Measurements from ENCODE around the gene BEND3.
"Not testable (repeated sequence)": the region's sequence is repeated elsewhere in the genome, so short reads cannot be mapped to it uniquely, and the experiment has no call there.

The BEND3 gene

DNA sequence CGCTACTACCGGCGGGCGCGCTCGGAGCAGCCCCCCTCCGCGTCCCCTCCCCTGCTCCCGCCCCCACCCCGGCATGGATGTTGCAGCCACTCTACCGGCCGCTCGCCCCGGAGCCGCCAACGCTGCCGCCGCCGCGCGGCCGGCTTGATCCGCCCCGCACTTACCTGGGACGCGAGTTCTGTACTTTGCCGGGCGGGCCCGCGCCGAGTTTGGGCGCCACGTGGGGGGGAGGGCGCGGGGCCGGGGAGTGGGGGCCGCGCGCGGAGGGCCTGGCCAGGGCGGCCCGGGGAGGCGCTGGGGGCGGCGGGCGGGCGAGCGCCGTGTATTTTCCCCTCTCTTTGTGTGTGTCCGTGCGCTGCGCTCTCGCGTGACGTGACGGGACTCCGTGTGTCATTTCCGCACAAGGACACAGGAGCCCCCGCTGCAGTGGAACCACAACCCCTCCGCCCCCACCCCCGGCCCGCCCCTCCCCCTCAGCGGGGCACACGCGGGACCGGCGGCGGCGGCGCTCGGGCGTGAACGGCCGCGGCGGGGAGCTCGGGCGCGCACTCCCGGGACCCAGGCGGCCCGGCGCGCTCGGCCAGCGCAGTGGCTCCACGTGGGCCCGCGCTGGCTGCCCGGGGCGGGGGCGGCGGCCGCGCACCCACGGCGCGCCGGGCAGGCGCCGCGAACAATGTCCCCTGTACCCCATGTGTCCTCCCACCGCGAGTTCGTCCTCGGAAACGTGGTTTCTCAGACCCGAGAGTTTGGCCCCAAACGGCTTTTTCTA is at the start of gene BEND3:
TSS of gene BEND3 (minus strand) at position 590 of the 769 bp plus-strand sequence. CDS start 16,230 bp downstream, outside the sequence.
- DNase-seq (ENCODE audit: low read depth): no peak

DNA sequence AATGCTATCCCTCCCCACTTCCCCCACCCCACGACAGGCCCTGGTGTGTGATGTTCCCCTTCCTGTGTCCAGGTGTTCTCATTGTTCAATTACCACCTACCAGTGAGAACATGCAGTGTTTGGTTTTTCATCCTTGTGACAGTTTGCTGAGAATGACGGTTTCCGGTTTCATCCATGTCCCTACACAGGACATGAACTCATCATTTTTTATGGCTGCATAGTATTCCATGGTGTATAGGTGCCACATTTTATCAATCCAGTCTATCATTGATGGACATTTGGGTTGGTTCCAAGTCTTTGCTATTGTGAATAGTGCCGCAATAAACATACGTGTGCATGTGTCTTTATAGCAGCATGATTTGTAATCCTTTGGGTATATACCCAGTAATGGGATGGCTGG is 49.0 kb upstream of the BEND3 start:
- DNase-seq (ENCODE audit: low read depth): not testable (repeated sequence)

DNA sequence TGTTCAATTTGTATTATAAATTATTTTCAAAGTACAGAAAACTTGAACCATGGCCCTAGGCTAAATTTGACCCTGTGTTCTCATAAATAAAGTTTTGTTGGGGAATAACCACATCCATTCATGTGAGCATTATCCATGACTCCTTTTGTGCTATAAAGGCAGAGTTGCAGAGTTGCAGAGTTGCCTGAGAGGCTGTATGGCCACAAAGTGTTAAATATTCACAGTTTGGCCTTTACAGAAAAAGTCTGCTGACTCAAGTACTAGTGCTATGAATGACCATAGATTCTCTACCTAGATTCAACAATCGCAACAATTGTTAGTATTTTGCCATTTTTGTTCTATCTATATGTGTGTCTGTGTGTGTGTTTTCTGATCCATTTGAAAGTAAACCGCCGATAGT is 46.2 kb upstream of the BEND3 start:
- DNase-seq (ENCODE audit: low read depth): no peak

DNA sequence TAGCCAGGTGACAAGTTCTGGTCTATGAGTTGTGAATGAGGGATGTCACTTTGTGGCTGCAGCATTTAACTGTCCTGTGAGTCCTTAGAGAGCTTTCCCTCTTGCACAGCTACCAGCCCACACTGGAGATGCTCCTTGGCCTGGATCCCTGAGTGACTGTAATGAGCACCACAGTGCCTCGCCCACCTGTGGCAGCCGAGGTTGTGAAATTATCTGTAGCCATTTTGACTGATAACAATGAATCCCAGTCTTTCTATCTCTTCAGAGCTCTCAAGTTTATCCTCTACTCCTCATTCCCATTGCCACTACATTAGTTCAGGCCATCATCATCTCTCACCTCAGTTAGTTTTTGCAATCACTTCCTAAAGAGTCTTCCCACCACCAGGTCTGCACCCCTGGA is 41.3 kb upstream of the BEND3 start:
- no peak for DNase-seq (ENCODE audit: low read depth)

DNA sequence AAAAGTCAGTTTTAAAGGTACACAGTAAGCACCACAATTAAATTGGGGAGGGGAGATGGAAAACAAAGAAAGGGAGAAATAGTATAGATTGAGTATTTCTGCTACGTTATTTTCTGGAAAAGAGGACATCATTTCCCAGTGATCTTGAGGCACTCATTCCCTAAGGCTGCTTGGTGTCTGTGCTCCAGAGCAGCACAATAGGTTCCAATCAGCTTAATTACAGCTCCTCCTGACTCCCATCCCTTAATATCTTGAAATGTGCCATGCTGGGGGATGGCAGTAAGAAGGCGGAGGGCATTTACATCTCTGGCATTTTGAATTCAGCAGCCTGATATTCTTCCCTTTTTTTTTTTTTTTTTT is 39.5 kb upstream of the BEND3 start:
- no peak for DNase-seq (ENCODE audit: low read depth)

DNA sequence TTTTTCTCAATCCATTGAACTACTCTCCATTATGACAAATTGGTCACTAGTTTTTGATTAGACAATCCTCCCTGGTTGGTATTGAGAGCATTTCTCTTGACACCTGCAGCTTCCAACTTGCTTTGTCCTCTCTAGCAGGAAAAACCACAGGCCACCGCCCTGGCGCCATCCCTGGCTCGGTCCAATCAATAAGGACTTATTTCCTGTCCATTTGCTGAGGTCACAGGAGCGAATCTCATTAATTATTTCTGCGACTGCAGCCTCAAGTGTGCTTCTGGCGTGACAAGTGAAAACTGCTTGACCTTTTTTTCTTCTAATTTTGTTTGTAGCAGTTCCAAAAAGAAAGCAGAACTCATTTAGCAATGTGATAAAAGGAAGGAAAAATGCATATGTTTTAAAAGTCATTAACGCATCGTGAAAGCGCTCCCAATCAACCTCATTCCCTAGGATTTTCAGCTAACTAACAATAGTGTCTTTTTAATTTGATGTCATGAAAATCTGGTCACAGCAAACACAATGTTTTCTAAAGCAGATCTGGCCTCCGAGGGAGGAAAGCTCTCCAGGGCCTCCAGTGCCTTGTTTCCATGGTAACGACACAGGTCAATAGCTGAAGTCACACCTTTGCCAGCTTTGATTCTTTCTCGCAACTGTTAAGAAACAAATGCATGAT is 39.0 kb upstream of the BEND3 start:
- no peak for DNase-seq (ENCODE audit: low read depth)

DNA sequence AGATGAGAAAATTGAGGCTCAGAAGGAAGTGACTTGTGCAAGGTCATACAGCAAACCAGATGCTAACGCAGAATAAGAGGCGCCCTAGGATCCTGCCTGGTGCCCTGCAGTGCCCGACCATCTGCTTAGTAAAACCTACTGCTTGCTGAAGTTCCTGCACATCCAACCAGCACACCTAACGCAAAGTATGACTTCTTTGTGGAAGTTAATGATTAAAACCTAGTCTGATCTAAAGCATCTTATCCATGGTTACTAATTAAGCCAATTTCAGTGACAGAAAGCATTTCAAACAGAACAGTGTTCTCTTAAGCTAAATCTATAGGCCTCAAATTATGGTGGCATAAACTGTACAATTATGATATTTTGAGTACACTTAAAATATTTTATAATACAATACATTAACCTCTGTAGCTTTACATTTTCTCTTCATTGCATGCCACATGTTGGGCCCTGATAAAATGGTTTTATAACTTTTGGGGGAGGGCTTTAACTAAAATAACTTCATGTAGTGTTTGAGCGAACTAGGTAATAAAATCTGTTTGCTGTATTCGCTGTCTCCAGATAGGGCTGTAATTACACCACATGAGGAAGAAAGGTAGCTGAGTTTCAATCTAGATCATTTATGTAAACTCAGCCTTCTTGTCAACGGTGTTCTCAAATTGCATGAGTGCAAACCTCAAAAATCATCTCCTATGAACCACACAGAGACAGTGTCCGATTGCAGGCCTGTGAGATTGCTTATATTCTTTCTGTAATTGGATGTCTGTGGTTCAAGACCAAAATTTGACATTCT is 37.5 kb upstream of the BEND3 start:
- no peak for DNase-seq (ENCODE audit: low read depth)

DNA sequence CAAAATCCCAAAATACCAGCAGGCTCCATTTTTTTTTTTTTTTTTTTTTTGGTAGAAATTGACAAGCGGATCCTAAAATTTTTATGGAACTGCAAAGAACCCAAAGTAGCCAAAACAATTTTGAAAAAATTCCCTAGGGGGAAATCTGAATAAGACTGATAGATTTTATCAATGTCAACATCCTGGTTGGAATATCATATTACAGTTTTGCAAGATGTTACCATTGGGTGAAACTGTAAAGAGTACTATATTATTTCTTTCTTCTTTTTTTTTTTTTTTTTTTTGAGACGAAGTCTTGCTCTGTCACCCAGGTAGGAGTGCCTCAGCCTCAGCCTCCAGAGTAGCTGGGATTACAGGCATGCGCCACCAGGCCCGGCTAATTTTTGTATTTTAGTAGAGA is 29.4 kb upstream of the BEND3 start:
- no peak for DNase-seq (ENCODE audit: low read depth)

DNA sequence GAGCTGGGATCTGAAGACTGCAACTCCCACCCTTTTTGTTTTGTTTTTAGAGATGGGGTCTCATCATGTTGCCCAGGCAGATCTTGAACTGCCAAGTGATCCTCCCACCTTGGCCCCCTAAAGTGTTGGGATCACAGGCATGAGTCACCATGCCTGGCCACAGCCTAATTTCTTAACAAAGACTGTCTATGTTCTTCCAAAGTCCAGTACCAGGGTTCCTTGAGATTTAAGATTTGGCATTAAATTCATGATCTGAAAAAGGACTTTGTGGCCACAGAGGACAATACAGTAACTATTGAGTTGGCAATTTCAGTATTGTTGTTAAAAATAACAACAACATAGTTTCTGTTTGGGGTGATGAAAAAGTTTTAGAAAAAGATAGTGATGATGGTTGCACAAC is 28.7 kb upstream of the BEND3 start:
- DNase-seq (ENCODE audit: low read depth): no peak

DNA sequence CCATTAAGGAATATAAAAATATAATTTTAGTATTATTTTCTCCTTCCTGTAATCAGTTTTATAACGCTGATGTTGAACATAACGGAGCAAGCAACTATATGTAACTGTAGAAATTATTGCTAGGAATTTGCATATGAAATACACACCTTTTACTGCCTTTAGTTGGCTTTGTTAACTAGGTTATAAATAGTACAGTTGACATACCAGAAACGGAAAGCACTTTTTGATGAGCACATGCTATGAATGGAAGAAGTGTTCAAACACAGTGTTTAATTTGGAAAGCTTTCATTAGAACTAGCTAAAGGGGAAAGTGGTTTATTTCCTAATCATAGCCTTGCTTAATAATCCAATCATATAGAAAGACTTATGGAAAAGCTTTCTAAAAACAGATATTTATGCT is 25.3 kb upstream of the BEND3 start:
- no peak for DNase-seq (ENCODE audit: low read depth)

DNA sequence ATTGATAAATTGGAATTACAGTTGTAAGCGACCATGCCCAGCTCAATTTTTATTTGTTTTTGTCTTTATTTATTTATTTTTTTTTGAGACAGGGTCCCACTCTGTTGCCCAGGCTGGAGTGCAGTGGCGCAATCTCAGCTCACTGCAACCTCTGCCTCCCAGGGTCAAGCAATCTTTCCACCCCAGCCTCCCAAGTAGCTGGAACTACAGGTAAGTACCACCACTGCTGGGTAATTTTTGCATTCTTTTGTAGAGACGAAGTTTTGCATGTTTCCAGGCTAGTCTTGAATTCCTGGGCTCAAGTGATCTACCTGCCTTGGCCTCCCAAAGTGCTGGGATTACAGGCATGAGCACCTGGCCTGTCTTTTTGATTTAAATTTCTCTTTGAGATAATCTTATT is 21.0 kb upstream of the BEND3 start:
- DNase-seq (ENCODE audit: low read depth): not testable (repeated sequence)

DNA sequence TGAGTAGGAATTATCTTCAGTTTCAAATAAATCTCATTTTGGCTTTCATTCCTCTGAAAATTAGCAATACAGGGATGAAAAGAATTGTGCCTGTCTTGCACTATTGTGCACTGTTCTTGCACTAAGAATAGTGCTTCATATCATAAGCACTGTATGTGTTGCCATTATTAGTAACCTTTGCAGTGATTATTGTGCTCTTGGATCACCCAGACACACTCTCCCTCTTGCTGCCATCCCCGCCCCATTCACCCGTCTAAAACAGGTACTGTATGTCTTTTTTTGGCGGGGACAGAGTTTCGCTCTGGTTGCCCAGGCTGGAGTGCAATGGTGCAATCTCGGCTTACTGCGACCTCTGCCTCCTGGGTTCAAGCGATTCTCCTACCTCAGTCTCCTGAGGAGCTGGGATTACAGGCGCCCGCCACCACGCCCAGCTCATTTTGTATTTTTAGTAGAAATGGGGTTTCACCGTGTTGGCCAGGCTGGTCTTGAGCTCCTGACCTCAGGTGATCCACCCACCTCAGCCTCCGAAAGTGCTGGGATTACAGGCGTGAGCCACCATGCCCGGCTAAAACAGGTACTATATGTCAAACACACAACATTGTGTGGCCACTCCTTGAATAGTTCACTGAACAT is 19.8 kb upstream of the BEND3 start:
- not testable (repeated sequence) for DNase-seq (ENCODE audit: low read depth)

DNA sequence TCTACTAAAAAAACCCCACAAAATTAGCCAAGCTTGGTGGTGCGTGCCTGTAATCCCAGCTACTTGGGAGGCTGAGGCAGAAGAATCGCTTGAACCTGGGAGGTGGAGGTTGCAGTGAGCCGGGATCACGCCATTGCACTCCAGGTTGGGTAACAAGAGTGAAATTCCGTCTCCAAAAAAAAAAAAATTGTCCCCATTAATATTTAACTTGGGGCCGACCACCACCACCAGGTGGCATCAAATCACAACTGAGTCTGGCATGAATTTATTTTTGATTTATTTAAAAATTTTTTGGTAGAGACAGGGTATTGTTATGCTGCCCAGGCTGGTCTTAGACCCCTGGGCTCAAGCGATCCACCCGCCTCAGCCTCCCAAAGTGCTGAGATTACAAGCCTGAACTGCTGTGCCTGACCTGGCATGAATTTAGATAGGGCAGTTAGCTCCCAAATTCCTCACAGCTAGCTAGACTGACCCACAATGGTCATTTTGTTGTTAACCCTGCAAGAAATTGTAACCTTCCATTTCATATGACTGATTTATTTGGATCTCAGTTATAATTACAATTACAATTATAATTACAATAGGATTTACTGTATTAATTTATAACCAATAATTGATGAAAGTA is 17.1 kb upstream of the BEND3 start:
- DNase-seq (ENCODE audit: low read depth): no peak

DNA sequence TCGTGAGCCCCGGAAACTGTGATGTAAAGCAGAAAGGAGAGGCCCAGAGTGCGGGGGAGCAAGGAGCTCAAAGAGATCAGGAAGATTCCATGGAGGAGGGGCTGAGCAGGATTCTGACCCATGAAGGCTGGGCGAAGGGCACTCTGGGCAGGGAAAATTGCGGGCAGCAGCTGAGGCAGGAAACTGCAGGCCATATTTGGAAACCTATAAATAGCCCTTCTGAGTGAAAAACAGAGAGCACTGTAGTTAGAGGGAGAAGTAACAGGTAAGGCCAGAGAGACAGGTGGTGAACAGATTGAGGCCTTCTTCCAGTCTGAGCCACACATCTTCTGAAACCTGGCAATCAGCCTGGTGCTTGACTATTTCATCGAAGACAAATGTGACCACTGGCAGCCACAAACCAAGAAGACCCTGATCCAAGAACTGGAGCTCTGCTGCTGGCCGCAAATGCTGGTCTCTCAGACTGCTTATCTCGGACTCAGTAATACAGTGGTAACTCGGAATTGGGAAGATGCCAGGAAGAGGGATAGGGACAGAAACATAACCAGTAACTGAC is 14.1 kb upstream of the BEND3 start:
- peak; percentile 56 for DNase-seq (ENCODE audit: low read depth)

DNA sequence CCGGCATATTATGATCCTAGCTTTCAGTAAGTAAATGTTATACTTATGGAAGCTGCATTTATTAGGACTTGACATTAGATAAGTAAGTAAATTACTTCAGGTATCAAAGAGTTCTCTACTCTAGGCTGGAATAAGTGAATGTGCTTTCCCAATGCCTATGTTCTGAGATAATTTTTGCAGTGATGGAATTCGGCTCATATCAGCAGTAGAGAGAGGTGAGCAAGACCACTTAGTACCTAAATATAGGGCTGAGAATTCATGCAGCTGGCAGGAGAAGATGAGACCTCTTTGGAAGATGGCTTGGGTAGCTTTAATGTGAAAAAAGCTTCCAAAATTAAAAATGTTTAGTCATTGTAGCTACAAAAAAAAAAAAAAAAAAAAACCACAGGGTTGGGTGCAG is 13.3 kb upstream of the BEND3 start:
- no peak for DNase-seq (ENCODE audit: low read depth)

DNA sequence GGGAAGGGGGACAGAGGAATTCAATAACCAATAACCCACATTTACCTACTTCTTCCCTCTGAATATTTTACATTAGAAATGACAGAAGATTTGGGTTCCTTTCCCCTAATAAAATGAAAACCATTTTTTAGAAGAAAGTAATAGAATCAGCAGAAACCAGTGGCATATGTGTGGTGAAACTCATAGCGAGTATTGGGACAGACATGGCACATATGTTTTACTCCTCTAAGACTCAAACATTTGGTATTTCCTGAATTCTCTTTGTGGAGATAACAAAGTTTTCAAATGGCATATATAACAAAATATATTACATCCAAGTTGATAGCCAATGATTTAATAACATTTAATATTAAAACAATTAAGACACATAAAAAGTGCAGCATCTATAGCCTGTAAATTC is 12.9 kb upstream of the BEND3 start:
- peak; percentile 64 for DNase-seq (ENCODE audit: low read depth)

DNA sequence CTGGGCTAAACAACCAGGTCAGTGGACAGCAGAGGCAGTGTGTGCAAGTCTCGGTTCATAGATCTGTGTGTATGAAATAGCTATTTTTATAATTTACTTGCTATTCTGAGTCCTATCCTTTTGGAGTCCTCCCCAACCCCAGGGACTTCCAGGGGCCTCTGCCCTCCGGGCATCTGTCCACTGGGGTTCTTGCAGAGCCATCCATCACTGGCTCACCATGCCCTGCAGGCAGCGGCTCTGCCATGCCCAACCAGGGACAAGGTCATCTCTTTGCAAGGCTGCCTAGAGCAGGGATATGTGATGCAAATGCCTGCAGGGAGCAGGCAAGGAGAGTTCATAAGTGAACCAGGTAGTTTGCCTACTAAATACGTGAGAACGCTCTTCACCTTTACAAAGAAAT is 10.5 kb upstream of the BEND3 start:
- no peak for DNase-seq (ENCODE audit: low read depth)

DNA sequence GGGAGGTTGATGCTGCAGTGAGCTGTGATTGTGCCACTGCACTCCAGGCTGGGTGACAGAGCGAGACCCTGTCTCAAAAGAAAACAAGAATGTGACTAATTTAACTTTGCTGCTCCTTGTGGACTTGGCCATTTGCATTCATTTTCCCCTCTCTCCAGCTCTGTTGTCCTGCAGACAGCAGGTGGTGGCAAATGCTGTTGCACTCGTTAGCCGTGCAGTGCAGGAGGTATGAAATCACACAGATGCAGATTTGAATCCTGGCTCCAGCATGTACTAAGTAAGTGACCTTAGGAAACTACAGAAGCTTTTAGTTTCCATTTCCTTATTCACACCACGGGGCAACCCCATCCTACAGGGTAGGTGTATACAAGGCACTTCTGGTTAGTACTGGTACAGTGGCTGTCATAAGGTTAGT is 9.6 kb upstream of the BEND3 start:
- DNase-seq (ENCODE audit: low read depth): no peak

DNA sequence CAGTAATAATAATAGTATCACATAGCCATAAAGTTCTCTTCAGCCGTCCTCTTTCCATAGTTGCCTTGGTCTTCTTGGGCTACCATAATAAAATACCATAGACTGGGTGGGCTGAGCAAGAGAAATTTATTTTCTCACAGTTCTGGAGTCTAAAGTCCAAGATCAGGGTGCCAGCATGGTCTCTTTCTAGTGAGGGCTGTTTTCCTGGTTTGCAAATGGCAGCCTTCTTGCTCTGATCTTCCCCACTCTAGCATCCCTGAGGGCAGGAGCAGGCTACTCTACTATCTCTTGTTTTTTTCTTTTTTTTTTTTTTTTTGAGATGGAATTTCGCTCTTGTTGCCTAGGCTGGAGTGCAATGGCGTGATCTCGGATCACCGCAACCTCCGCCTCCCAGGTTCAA is 8.2 kb upstream of the BEND3 start:
- no peak for DNase-seq (ENCODE audit: low read depth)

DNA sequence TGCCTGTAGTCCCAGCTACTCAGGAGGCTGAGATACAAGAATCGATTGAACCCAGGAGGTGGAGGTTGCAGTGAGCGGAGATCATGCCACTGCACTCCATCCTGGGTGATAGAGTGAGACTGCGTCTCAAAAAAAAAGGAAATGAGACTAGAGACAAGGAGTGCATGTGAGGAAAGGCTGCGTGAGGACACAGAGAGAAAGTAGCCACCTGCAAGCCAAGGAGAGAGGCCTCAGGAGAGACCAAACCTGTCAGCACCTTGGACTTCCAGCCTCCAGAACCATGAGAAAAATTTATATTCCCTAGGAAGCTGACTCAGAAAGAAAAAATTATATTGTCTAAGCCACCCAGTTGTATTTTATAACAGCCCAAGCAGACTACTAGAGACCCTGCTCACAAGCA is 7.4 kb upstream of the BEND3 start:
- DNase-seq (ENCODE audit: low read depth): no peak

DNA sequence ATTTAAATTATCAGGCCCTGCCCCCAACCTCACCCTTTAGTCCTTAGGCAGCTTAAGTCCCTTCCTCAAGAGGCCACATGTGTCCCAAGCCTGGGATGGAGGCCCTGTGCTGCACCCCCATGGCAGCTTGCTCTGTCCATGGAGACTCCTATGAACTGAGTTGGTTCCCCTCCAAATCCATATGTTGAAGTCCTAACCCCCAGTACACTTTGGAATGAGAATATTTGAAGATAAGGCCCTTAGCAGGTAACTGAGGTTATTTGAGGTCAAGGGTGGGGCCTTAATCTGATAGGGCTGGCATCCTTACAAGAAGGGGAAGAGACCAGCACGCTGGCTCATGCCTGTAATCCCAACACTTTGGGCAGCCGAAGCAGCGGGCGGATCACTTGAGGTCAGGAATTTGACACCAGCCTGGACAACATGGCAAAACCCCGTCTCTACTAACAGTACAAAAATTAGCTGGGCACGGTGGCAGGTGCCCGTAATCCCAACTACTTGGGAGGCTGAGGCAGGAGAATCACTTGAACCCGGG is 6.7 kb upstream of the BEND3 start:
- DNase-seq (ENCODE audit: low read depth): no peak

DNA sequence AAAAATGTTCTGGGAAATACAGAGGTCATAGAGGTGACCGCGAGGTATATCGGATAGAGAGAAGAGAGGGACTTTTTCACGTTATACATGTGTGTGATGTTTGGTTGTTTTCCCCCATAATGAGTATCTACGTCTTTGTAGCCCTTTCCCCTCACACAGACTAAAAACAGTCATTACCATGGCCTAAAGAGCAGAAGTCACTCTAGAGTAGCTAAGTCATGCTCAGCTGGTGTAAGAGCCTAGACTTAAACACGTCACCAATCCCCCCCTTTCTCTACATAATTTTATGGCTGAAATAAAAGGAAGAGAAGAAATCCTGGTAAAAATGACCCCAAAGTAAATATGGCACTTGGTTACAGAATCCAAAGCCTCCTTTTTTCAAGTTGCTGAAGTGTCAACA is 6.0 kb upstream of the BEND3 start:
- no peak for DNase-seq (ENCODE audit: low read depth)

Data from amniotic epithelial cell (primary cell).